ENCODE measurements around the gene SPTB.

The SPTB gene

DNA sequence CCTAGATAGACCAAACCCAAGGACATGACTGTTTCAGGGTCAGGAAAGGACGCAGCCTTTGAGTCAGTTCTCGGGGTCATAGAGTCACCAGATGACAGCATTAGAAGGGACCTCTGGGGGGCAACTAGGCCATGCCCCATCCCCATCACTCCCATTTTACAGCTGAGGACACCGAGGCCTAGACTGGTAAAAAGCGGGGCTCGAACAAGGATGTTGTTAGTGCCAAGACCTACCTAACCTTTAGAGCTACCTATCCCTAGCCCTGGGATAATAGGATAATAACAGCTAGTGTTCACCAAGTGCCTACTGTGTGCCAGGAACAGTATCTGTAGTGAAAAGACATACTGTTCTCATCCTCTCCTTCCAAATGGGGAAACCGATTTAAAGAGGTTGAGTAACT, 126.8 kb downstream of the SPTB start:
- DNase-seq (ENCODE audit: low read depth, low spot score): no peak

DNA sequence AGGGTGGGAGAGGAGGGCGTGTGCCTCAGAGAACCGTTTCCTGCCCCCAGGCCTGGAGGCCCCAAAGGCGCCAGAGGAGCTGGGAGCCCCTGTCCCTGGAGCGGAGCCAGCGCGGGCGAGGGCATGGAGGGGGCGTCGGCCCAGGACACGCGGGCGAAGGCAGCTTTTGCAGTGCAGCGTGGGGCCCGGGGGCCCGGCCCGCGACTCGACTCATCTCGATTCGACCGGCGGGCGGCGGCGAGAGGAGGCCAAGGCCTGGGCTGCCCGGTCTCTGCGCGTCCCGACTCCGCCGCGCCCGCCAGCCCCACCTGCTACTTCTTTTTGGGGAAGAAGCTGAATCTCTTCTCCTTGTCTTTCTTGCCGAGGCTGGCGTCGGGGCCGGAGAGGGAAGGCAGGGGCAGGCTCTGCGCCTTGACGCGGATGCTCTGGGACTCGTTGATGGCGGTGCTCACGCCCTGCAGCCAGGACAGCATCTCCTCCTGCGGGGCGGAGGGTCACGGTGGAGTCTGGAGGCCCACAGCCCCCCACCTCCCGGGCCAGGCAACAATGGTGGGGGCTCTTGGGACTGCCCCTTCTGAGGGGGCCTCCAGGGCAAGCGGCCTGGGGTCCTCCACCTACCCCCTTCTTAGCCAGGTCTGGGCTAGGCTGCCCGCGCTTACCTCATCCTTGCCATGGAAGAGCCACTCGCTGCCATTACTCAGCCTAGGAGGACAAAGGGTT, 130.6 kb downstream of the SPTB start:
- DNase-seq (ENCODE audit: low read depth, low spot score): no peak

DNA sequence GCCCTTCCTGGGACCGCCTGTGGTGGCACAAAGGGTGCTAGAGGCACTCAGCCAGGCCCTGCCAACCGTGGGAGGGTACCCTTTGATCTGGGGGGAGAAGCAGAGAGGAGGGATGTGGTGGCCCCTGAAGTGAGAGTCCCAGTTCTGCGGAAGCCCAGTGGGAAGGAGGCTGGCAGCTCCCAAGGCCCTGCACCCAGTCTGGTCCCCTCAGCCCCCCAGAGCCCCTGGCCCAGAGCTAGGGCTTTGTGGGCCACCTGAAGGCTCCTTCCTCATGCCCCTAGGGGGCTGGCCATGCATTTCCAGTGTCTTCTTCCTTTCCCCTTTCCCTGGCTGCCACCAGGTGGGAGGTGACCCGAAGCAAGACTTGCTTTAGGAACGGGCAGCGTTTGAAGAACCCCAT, 131.2 kb downstream of the SPTB start:
- DNase-seq (ENCODE audit: low read depth, low spot score): no peak

DNA sequence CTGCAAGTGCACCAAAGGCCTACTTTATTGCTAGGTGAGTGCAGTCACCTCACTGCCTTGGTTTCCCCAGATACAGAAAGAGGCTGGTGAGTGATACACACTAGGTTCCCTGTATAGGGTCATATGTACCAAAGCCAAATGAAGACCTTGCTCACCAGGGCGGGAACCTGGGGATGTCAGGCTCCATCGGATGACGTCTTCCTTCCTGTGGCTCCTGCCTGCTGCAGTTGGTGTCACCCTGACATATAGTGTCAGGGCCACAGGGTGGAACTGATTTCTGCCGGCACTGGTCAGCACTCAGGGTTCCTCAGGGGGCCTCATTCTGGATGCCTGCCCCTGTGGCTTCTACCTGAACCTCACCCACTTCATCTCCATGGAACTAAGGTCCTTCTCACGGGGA, 132.4 kb downstream of the SPTB start:
- DNase-seq (ENCODE audit: low read depth, low spot score): no peak

DNA sequence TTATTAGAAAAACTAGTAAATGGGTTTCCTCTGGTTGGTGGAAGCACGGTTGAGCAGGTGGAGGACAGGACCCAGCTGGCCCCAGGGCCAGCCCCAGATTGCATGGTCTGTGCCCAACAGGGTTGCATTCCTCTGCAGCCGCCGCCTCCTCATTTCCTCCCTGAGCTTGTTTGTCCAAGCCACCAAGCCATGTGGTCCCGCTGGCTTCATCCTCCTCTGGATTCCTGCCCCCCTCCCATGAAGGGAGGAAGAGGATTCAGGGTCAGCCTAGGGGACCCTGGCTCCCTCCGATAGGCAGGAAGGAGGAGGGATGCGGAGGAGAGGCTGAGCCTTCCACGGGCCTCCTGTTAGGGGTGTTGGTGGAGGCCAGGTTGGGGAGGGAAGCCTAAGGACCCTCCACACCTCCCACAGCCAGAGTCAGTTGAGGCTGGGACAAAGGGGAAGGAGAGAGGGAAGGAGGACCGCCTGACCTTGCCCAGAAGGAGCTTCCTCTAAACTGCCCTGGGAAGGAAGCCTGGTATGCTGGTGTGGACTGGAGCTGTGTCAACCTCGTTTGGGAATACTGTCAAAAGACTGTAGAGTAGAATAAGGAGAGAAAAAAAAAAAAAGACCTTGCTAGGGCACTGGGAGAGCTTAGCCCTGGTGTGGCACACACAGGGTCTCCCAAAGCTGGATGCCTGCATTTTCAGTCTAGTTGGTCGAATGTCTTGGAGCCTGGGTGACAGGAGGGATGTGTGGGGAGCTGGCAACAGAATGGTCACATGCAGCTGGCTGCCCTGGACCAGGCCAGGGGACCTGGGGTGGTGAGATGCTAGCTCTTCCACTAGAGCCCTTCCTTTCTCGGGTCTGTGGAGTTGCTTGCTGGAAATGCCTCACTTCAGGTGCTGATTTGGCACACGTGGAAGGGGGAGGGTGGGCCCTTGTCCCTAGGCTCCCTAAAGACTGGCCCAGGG, 133.1 kb downstream of the SPTB start:
- DNase-seq (ENCODE audit: low read depth, low spot score): no peak

DNA sequence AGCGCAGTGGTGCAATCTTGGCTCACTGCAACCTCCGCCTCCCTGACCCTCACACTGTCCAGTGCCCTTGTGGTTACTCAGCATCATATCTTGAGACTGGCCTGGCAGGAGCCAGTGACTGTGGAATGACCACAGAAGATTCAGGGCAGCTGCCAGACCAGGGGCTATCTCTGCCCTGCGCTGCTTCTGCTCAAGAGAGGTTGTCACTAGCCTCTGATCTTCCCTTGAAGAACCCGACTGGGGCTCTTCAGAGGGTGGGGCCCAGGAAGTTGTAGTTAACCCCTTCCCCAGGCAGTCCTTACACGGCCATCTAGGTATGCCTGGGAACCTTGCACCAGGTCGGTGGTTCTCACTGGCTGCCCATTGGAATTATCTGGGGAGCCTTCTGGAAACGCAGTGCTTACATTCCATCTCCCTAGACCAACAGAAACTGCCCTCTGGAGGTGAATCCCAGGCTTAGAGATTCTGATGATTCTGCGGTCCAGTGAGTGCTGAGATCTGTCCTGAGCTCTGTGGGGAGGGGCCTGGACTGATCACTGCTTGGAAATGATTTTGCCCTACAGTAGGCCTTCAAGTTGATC, 134.1 kb downstream of the SPTB start:
- DNase-seq (ENCODE audit: low read depth, low spot score): no peak

DNA sequence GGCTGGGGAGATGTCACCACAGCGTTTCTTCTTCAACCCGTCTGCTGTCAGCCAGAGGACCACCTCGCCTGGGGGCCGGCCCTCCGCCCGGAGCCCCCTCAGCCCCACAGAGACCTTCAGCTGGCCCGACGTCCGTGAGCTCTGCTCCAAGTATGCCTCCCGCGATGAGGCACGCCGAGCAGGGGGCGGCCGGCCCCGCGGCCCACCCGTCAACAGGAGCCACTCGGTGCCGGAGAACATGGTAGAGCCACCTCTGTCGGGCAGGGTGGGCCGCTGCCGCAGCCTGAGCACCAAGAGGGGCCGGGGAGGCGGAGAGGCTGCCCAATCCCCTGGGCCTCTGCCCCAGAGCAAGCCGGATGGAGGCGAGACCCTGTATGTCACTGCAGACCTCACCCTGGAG, 136.6 kb downstream of the SPTB start:
- DNase-seq (ENCODE audit: low read depth, low spot score): no peak

DNA sequence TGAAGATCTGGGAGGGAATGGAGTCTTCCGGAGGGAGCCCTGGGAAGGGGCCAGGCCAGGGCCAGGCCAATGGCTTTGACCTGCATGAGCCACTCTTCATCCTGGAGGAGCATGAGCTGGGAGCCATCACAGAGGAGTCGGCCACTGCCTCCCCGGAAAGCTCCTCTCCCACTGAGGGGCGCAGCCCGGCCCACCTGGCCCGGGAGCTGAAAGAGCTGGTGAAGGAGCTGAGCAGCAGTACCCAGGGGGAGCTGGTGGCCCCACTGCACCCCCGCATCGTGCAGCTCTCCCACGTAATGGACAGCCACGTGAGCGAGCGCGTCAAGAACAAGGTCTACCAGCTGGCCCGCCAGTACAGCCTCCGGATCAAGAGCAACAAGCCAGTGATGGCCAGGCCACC, 137.7 kb downstream of the SPTB start:
- DNase-seq (ENCODE audit: low read depth, low spot score): no peak

DNA sequence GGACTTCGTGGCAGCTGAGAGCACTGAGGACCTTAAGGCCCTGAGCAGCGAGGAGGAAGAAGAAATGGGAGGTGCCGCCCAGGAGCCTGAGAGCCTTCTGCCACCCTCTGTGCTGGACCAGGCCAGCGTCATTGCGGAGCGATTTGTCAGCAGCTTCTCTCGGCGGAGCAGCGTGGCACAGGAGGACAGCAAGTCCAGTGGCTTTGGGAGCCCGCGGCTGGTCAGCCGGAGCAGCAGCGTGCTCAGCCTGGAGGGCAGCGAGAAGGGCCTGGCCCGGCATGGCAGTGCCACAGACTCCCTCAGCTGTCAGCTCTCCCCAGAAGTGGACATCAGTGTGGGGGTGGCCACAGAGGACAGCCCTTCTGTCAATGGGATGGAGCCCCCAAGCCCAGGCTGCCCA, 138.5 kb downstream of the SPTB start:
- DNase-seq (ENCODE audit: low read depth, low spot score): no peak

DNA sequence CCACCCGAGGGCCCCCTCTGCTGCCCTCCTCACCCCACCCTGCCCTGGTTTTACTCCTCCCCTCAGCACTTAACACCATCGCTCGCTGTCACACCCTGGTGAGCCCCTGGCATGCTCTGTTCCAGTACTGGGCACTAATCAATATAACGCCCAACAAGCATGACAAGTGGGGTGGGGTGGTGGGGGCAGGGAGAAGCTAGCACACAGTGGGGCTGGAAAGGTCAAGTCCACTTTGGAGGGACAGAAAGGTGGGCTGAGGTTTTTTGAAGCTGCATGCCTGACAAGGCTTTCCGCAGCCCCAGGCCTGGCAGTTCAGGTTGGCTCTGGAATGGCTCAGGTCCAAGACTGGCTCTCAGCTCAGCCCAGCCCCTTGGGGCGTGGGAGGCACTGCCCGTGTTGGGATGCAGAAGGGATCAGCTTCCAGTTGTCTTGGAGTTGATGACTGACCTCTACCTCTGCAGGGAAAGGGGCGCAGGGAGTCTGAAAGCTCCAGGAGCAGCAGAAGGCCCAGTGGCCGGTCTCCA, 141.4 kb downstream of the SPTB start:
- DNase-seq (ENCODE audit: low read depth, low spot score): no peak

DNA sequence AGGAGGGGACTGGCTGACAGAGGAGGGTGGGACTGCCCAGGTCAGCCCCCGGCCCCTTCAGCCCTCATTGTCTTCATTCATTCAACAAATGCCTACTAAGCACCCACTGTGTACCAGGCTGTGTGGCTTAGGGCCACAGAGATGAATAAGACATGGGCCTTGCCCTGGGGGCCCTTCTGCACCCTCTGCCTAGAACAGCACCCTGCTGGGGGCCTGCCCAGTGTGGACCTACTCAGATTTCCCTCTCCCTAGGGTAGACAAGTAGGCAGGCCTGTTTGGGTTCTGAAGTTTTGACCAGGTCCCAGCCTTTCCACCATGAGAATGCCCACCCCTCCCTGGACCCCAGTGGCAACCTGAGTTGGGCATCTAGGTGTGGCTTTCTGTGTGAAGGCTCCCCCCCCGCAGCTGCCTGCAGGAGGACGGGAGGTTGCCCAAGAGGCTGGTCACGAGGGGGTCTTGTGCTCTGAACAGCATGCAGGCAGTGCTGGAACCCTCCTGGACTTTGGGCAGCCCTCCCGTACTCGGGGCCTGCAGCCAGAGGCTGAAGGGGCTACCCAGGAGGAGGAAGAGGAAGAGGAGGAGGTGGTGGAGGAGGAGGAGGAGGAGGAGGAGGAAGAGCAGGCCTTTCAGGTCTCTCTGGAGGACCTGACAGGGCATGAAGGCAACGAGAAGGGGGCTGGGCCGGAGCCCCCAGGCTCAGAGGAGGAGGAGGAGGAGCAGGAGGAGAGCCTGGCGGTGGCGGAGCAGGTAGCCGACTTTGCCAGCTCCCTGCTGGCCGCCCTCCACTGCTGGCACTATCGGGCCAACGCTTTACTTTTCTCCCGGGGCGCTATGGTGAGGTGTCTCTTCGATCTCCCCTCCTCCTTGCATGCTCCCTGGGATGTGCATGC, 142.1 kb downstream of the SPTB start:
- no peak for DNase-seq (ENCODE audit: low read depth, low spot score)

DNA sequence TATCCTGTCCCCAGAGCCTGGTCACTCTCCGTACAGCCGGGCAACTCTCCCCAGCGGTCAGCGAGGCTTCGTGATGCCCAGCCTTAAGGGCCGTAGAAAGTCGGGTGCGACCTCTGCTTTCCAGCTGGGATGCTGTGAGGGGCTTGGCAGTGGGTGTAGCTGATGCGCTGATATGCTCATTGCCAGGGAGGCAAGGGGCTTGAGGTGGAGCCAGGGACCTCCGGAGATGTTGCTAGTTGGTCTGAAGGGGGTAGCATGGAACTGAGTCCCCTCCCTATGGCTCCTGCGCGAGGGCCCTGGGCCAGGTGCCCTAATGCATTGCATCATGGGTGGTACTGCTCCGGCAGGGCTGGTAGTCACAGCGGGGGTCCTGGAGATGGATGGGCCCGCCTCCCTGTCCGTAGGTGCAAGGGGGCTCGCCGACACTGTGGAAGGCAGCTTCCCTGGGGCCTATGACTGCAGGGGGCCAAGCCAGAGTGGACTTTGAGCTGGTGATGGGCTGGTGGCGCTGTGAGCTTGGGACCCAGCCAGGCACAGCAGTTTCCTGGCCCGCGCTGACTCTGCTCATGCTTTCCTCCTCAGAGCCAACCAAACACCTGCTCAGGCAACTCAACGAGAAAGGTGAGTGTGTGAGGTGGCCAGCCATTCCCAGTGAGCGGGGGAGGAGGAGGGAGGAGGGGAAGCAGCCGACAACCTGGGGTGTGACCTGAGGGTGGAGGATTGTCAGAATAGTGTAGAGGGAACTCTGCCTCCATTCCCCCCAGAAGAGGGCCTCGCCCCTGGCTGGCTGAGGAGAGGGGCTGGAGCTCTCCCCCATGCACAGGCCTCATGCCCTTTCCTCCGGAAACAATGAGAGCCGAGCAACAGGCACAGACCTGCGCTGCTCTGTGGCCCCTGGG, 143.2 kb downstream of the SPTB start:
- DNase-seq (ENCODE audit: low read depth, low spot score): no peak

DNA sequence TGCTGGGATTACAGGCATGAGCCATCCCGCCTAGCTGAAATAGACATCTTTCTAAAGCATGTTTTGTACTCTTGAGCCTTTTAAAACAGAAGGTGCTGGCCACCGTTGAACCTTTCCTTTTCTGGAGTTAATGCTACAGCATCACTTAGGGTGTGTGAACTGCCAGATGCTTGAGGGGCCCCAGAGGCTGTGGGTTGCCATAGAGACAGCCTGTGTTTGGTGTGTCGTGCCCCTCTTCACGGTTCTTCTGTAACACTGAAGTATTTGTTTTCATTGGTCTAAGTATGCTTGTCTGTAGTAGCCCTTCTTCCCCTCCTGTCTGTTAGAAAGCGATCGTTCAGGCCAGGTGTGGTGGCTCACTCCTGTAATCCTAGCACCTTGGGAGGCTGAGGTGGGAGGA, 144.7 kb downstream of the SPTB start:
- DNase-seq (ENCODE audit: low read depth, low spot score): no peak

DNA sequence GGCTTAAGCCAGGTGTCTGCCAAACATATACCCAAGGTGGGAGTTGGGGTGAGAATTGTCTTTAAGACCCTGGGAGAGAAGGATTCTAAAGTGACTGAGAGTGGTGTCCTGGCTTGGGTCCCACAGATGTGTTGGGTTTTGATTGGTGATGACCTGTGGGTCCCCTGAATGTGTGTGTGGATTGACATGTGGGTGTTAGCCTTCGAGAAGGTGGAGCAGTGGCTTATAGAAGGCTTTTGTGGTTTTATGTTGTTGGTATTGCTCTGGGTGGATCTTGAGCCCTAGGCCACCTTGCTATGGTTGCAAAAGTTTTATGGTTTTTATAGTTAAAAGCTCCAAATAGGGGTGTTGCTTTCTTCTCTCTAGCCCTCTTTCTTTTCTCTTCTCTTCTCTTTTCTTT, 145.8 kb downstream of the SPTB start:
- DNase-seq (ENCODE audit: low read depth, low spot score): no peak

DNA sequence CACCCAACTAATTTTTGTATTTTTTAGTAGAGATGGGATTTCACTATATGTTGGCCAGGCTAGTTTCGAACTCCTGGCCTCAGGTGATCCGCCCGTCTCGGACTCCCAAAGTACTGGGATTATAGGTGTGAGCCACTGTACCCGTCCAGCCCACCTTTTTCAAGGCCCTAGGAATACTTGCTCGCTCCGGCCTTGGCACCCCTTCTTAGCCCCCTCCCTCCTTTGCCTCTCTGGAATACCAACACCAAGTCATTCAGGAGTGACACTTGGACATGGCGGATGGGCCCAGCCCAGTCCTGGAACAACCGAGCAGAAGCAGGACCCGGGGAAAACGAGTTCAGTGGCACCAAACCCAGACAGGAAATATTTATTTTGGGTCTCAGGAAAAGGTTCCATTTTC, 146.4 kb downstream of the SPTB start:
- DNase-seq (ENCODE audit: low read depth, low spot score): no peak

DNA sequence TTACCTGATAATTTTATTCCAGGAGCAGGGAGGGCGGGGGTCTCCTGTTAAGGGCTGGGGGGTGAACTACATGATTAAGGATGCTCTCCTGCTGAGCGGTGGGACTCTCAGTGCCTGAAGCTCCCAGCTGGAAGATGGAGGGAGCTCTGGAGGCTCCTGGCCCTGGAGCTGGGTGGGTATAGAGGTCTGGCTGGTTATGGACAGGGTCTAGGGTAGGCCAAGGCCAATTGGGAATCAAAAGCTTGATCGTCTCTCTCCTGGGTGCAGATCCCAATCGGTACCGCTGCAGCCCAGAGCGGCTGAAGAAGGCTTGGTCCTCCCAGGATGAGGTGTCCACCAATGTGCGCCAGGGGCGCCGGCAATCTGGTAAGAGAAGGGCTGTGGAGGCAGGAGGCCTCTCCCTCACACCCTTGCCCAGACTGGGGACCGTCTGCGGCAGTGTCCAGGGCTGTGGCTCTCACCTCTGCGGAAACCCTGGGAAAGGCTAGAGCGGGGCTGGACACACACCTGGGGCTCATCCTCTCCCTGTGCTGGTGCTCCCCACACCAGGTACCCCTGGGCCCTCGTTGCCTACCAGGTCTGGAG, 147.1 kb downstream of the SPTB start:
- DNase-seq (ENCODE audit: low read depth, low spot score): no peak

DNA sequence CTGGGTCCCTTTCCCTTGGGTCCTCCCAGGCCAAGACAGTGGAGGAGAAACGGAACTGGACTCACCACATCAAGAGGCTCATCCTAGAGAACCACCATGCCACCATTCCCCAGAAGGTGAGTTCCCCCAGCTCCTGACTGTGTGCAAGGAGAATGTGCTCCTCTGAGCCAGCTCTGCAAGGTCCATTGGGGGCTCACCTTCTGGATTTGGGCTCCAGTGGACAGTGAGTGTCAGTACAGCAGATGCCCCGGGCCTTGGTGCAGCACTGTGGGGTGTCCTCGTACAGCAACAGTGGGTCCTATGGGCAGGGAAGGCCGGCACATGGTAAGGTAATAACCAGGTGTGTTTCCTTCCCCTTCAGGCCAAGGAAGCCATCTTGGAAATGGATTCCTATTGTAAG, 147.6 kb downstream of the SPTB start:
- DNase-seq (ENCODE audit: low read depth, low spot score): no peak

DNA sequence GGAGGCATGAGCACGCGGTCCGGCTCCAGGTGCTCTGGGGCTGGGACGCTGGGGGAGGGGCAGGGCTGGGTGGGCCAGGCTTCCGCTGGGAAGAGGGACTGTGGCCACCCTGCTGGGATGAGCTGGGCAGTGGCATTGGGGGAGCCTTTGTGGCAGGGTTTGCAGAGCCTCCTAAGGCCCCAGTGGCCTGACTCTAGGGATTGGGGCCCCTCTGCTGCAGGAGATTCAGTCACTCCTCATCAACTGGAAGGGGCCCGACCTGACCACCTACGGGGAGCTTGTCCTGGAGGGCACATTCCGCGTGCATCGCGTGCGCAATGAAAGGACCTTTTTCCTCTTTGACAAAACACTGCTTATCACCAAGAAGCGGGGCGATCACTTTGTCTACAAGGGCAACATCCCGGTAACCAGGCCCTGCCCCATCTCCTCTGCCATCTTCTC, 148.5 kb downstream of the SPTB start:
- DNase-seq (ENCODE audit: low read depth, low spot score): no peak

DNA sequence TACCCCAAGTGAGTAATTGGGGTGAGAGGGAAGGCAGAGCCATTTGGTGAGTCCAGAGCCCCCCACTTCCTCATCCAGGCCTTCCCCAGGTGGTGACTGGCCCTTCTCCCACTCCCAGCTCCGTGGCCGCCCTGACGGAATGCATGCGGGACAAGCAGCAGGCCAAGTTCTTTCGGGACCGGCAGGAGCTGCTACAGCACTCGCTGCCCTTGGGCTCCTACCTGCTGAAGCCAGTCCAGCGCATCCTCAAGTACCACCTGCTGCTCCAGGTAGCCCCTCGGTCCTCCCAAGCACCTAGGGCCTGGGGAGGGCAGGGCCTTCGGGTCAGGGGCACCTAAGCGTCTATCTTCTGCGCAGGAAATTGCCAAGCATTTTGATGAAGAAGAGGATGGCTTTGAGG, 149.0 kb downstream of the SPTB start:
- no peak for DNase-seq (ENCODE audit: low read depth, low spot score)

DNA sequence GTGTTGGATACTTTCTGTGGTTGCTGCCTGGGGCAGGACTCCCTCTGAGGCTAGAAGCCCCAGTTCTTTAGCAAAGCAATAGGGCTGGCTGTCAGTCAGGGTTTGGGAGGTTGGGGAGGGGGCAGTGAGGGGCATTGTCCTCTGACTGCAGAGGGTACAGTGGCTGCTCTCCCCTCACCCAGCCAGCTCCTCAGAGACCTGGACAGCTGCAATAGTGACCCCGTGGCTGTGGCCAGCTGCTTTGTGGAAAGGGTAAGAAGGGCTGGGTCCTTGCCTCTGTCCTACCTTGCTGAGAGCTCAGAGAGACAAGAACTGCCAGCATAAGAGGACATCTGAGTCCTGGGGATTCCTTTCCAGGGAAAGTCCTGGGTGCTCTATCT, 149.7 kb downstream of the SPTB start:
- DNase-seq (ENCODE audit: low read depth, low spot score): no peak

Measured in astrocyte of the hippocampus (primary cell).